Kidney (tissue), 14 donors: ENCODE measurements around the gene DNMT3B. TPM values are rescaled to one million over a fixed set of nuclear protein-coding genes. Genes with fewer than 3 reads are reported as not detected.

Source experiments
- DNase-seq, 5 donors: peaks; one replicate each; pipeline ENCODE4 v3.0.0-alpha.2; 2013 to 2020
- FAIRE-seq: peaks from 2 replicates; lab custom pipeline; 2012; peaks lifted over from hg19 to GRCh38; lab: Jason Lieb, UNC
- H3K27ac ChIP-seq, 2 donors: one replicate each; pipeline ENCODE4 v1.7.0; 2013; ENCODE audit warnings: low read depth in 2 of 2, low read length in 2 of 2, inconsistent platforms in 1 of 2
- H3K27me3 ChIP-seq: one replicate; pipeline ENCODE4 v1.7.1; 2013; ENCODE audit warnings: low read length, inconsistent platforms; ENCODE audit not compliant: control insufficient read depth, insufficient read depth
- H3K36me3 ChIP-seq, 3 donors: one replicate each; pipeline versions ENCODE4 v1.7.0 to v1.7.1; 2013; ENCODE audit warnings: low read length in 3 of 3, control low read depth in 1 of 3, inconsistent platforms in 1 of 3; ENCODE audit not compliant: insufficient read depth in 3 of 3, control insufficient read depth in 2 of 3
- H3K4me1 ChIP-seq, 3 donors: one replicate each; pipeline versions ENCODE4 v1.7.0 to v1.7.1; 2013; ENCODE audit warnings: low read length in 3 of 3, inconsistent platforms in 1 of 3, low read depth in 1 of 3; ENCODE audit not compliant: control insufficient read depth in 2 of 3, insufficient read depth in 2 of 3
- H3K4me3 ChIP-seq, 3 donors: one replicate each; pipeline versions ENCODE4 v1.7.0 to v1.8.1; 2013; ENCODE audit warnings: low read length in 3 of 3, control low read depth in 1 of 3, inconsistent platforms in 1 of 3
- H3K9ac ChIP-seq, 3 donors: one replicate each; pipeline versions ENCODE4 v1.7.0 to v1.7.1; 2013; ENCODE audit warnings: low read length in 3 of 3, control low read depth in 1 of 3, inconsistent platforms in 1 of 3
- H3K9me3 ChIP-seq, 3 donors: one replicate each; pipeline versions ENCODE4 v1.7.0 to v1.7.1; 2013; ENCODE audit warnings: low read length in 3 of 3, control low read depth in 1 of 3, inconsistent platforms in 1 of 3; ENCODE audit not compliant: control insufficient read depth in 2 of 3, insufficient read depth in 1 of 3
- CTCF ChIP-seq: IDR thresholded peaks from 3 replicates; pipeline ENCODE4 v1.5.1; 2012; ENCODE audit warnings: mild to moderate bottlenecking, moderate library complexity, borderline replicate concordance; ENCODE audit not compliant: insufficient read depth; ENCODE audit errors: extremely low read depth
- intact Hi-C: fragments of 100-400 bp; cut with DNase I; formaldehyde crosslinking; loops from one replicate; pipeline ENCODE4 v1.11.1; 2022
- polyA plus RNA-seq: library from polyadenylated mRNA; stranded (reverse); fragments of 350-450 nt; fragmentation: Illumina TruSeq; extraction: RNeasy Lipid Tissue Mini Kit (QIAGEN cat#74804); gene quantifications from one replicate; pipeline ENCODE4 v1.2.3, GENCODE V29; 2014; ENCODE audit warnings: low read depth, low replicate concordance; ENCODE audit not compliant: insufficient read depth
- total RNA-seq: library from RNA; stranded (reverse); fragmentation: NEBNext Ultra II Directional; extraction: Animal tissue kit (Norgen Biotek cat#: 25700); gene quantifications from one replicate; pipeline ENCODE4 v1.2.1, GENCODE V29; 2021
- donor health status: control.
- donor health status: control.
- donor health status: control.
- donor health status: control.
- donor health status: control.
- donor health status: DM: yes; HTN: yes; CAD: no.
- donor health status: Normal renal cell carcinoma (clear cell type).

DNMT3B gene
- total and polyA plus RNA-seq, 2 donors from 2014 or later: 1.2 to 2.9 TPM

GRCh38 chr20:32753731-32754130, 8.5 kb upstream of the DNMT3B start:
- no peak for TF ChIP-seq CTCF
- no peak overlapping the region for H3K4me3 ChIP-seq
- no peak overlapping the region for H3K9ac ChIP-seq
- intact Hi-C loops: no loop called here
- H3K27ac ChIP-seq: no peak overlapping the region
- DNase-seq (no peak), FAIRE-seq (no peak)
- H3K27me3 ChIP-seq: no peaks in the 10 kb centered on the region
- H3K9me3 ChIP-seq: no peaks in the 10 kb centered on the region
- H3K4me1 ChIP-seq: no peaks in the 10 kb centered on the region
- no peaks in the 10 kb centered on the region for H3K36me3 ChIP-seq

GRCh38 chr20:32756156-32756555, 6.0 kb upstream of the DNMT3B start:
- no peak for FAIRE-seq
- intact Hi-C loops: no loop called here

GRCh38 chr20:32761417-32761830, 761 bp upstream of the DNMT3B start:
- Histone ChIP-seq H3K27me3 (no peaks in the 10 kb centered on the region), H3K9ac (no peak overlapping the region)
- no peak for FAIRE-seq

More at GRCh38 chr20:32756156-32756555, 6.0 kb upstream of the DNMT3B start:
- Histone ChIP-seq H3K9ac (no peak overlapping the region), H3K4me3 (no peak overlapping the region), H3K27me3 (no peaks in the 10 kb centered on the region), H3K36me3 (no peaks in the 10 kb centered on the region), H3K9me3 (no peaks in the 10 kb centered on the region), H3K27ac (no peak overlapping the region), H3K4me1 (no peaks in the 10 kb centered on the region)
- no peak for DNase-seq
- no peak for TF ChIP-seq CTCF

More at GRCh38 chr20:32761417-32761830, 761 bp upstream of the DNMT3B start:
- H3K9me3 ChIP-seq: no peaks in the 10 kb centered on the region
- no peak for TF ChIP-seq CTCF
- H3K4me3 ChIP-seq: peak overlapping the region in 1 of 3 donors; percentile 57
- H3K4me1 ChIP-seq: peaks cover 0 to 11% (median 4%) of the 10 kb centered on the region in 3 donors
- no peaks in the 10 kb centered on the region for H3K36me3 ChIP-seq
- no peak overlapping the region for H3K27ac ChIP-seq
- intact Hi-C loops: no loop called here
- DNase-seq: no peak
